Type B pancreatic cell (in vitro differentiated cells): ENCODE data around the gene STH. TPM values are rescaled to one million over a fixed set of nuclear protein-coding genes. Genes with fewer than 3 reads are reported as not detected.
A peak's percentile ranks its signal among the peaks of the same experiment; 100 is the strongest.

ENCODE experiments used
- DNase-seq: peaks from one replicate; pipeline ENCODE4 v3.0.0; 2021; ENCODE audit warnings: mixed read lengths; ENCODE audit not compliant: unreplicated experiment; ENCODE audit errors: extremely low spot score
- H3K27ac Mint-ChIP-seq: 2 replicates; pipeline ENCODE4 v1.8.0; 2021; ENCODE audit warnings: mild to moderate bottlenecking, mixed read lengths
- H3K27me3 Mint-ChIP-seq: 2 replicates; pipeline ENCODE4 v1.8.0; 2021; ENCODE audit warnings: mixed read lengths
- H3K36me3 Mint-ChIP-seq: 2 replicates; pipeline ENCODE4 v1.8.0; 2021; ENCODE audit warnings: mixed read lengths
- H3K4me1 Mint-ChIP-seq: one replicate; pipeline ENCODE4 v1.8.0; 2021; ENCODE audit warnings: mixed read lengths; ENCODE audit not compliant: unreplicated experiment
- H3K4me3 Mint-ChIP-seq: 2 replicates; pipeline ENCODE4 v1.8.0; 2021; ENCODE audit warnings: mild to moderate bottlenecking, mixed read lengths
- H3K9me3 Mint-ChIP-seq: 2 replicates; pipeline ENCODE4 v1.8.0; 2021; ENCODE audit warnings: mixed read lengths
- CTCF ChIP-seq: fragments of 200-600 bp; sonication (generic); conservative IDR thresholded peaks from 2 replicates; pipeline ENCODE4 v1.5.0; 2021; ENCODE audit warnings: antibody characterized with exemption, mild to moderate bottlenecking
- total RNA-seq: library from RNA; stranded (reverse); gene quantifications from 2 replicates; pipeline ENCODE4 v1.2.1, GENCODE V29; 2021; ENCODE audit warnings: low replicate concordance

STH gene
- total RNA-seq, 1 donor from 2014 or later: not detected

DNA sequence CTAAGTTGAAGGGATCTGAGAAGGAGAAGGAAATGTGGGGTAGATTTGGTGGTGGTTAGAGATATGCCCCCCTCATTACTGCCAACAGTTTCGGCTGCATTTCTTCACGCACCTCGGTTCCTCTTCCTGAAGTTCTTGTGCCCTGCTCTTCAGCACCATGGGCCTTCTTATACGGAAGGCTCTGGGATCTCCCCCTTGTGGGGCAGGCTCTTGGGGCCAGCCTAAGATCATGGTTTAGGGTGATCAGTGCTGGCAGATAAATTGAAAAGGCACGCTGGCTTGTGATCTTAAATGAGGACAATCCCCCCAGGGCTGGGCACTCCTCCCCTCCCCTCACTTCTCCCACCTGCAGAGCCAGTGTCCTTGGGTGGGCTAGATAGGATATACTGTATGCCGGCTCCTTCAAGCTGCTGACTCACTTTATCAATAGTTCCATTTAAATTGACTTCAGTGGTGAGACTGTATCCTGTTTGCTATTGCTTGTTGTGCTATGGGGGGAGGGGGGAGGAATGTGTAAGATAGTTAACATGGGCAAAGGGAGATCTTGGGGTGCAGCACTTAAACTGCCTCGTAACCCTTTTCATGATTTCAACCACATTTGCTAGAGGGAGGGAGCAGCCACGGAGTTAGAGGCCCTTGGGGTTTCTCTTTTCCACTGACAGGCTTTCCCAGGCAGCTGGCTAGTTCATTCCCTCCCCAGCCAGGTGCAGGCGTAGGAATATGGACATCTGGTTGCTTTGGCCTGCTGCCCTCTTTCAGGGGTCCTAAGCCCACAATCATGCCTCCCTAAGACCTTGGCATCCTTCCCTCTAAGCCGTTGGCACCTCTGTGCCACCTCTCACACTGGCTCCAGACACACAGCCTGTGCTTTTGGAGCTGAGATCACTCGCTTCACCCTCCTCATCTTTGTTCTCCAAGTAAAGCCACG is 28.3 kb downstream of the STH start:
- no peak overlapping the region for H3K27ac Mint-ChIP-seq
- no peak for DNase-seq
- TF ChIP-seq CTCF: no peak
- H3K9me3 Mint-ChIP-seq: no peaks in the 10 kb centered on the region
- H3K4me1 Mint-ChIP-seq: peaks cover 15% of the 10 kb centered on the region
- peaks cover 37% of the 10 kb centered on the region for H3K36me3 Mint-ChIP-seq
- H3K4me3 Mint-ChIP-seq: no peak overlapping the region
- no peaks in the 10 kb centered on the region for H3K27me3 Mint-ChIP-seq

- Mint-ChIP-seq H3K27ac (no peak overlapping the region), H3K36me3 (peaks cover 36% of the 10 kb centered on the region), H3K4me1 (peaks cover 15% of the 10 kb centered on the region), H3K9me3 (no peaks in the 10 kb centered on the region), H3K27me3 (no peaks in the 10 kb centered on the region), H3K4me3 (no peak overlapping the region)
- DNase-seq: no peak
- TF ChIP-seq CTCF: no peak
These were observed 28.9 kb downstream of the STH start for GRCh38 chr17:46027976-46028325.

GRCh38 chr17:46028374-46028773 is 29.3 kb downstream of the STH start:
- Mint-ChIP-seq H3K27me3 (no peaks in the 10 kb centered on the region), H3K36me3 (peaks cover 32% of the 10 kb centered on the region), H3K4me3 (no peak overlapping the region), H3K9me3 (no peaks in the 10 kb centered on the region), H3K4me1 (peaks cover 15% of the 10 kb centered on the region), H3K27ac (no peak overlapping the region)
- no peak for TF ChIP-seq CTCF
- no peak for DNase-seq

- no peak for DNase-seq
- Mint-ChIP-seq H3K4me1 (peaks cover 15% of the 10 kb centered on the region), H3K36me3 (peaks cover 28% of the 10 kb centered on the region), H3K4me3 (no peak overlapping the region), H3K27ac (peak overlapping the region; percentile 53), H3K27me3 (no peaks in the 10 kb centered on the region), H3K9me3 (no peaks in the 10 kb centered on the region)
- TF ChIP-seq CTCF: no peak
These were observed 30.0 kb downstream of the STH start for GRCh38 chr17:46028981-46029565.

DNA sequence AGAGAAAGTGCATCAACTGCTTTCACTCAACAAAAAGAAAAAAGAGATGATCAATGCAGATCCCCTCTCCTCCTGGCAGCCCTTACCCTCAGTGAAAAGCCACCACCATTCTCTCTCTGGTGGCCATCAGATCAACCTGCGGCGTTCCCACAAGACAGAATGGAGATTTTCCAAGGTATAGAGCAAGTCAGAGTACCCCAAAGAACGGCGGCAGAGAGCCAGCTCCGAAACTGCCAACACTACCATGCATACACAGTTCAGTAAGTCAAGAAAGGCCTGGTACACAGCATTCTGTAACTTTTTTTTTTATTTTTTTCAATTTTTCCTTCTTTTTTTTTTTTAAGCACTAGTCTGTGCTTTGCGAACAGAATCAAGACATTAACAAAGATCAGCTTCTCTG is 30.6 kb downstream of the STH start:
- H3K4me1 Mint-ChIP-seq: peaks cover 15% of the 10 kb centered on the region
- H3K27me3 Mint-ChIP-seq: no peaks in the 10 kb centered on the region
- H3K36me3 Mint-ChIP-seq: peaks cover 30% of the 10 kb centered on the region
- H3K4me3 Mint-ChIP-seq: no peak overlapping the region
- no peak for TF ChIP-seq CTCF
- no peak for DNase-seq
- H3K9me3 Mint-ChIP-seq: no peaks in the 10 kb centered on the region
- peak overlapping the region; percentile 53 for H3K27ac Mint-ChIP-seq
